ENCODE data around the gene CD59.

DNA sequence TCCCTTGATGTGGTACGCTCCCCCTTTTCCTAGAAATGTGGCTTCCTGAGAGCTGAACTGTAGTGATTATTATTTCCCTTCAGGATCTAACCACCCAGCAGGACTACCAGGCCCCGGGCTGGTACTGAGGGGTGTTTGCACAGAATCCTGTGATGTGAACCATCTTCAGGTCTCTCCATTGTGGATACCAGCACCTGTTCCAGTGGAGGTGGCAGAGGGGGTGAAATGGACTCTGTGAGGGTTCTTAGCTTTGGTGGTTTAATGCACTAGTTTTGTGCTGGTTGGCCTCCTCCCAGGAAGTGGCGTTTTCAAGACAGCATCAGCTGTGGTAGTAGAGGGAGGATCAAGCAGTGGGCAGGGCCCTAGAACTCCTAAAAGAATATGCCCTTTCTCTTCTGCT, 54.2 kb downstream of the CD59 start:
- TF ChIP-seq, protein P1, sequence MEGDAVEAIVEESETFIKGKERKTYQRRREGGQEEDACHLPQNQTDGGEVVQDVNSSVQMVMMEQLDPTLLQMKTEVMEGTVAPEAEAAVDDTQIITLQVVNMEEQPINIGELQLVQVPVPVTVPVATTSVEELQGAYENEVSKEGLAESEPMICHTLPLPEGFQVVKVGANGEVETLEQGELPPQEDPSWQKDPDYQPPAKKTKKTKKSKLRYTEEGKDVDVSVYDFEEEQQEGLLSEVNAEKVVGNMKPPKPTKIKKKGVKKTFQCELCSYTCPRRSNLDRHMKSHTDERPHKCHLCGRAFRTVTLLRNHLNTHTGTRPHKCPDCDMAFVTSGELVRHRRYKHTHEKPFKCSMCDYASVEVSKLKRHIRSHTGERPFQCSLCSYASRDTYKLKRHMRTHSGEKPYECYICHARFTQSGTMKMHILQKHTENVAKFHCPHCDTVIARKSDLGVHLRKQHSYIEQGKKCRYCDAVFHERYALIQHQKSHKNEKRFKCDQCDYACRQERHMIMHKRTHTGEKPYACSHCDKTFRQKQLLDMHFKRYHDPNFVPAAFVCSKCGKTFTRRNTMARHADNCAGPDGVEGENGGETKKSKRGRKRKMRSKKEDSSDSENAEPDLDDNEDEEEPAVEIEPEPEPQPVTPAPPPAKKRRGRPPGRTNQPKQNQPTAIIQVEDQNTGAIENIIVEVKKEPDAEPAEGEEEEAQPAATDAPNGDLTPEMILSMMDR (IDR thresholded peaks at IDR 0.05) = no peak
- TF ChIP-seq POLR2A (IDR thresholded peaks at IDR 0.05) = no peak
